Nucleus accumbens (tissue), 56 donors: ENCODE results near the gene TMEM250.
A peak's percentile ranks its signal among the peaks of the same experiment; 100 is the strongest.
"Not testable (repeated sequence)": the region's sequence is repeated elsewhere in the genome, so short reads cannot be mapped to it uniquely, and the experiment has no call there.

Source experiments
- DNase-seq, 56 donors: peaks; one replicate each; lab custom pipeline; 2025; lab: John Stamatoyannopoulos, UW

The TMEM250 gene

DNA sequence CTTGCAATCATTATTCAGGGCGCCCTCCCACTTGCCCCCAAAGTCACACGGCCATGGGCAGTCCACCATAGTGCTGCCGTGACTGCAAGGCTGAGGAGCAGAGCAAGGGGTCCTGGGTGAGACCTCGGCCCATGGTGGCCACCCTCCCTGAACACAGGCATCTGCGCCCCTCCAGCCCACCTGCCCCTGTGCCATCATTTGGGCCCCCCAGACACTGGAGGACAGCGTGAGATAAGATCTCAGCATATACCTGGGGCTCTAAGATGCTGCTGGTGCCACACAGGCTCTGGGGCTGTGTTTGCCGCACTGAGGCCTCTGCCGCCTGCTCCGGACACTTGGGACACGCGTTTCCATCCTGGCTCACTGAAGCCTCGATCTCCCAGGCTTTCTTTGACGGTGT lies 3.5 kb downstream of the TMEM250 start:
- no peak for DNase-seq

DNA sequence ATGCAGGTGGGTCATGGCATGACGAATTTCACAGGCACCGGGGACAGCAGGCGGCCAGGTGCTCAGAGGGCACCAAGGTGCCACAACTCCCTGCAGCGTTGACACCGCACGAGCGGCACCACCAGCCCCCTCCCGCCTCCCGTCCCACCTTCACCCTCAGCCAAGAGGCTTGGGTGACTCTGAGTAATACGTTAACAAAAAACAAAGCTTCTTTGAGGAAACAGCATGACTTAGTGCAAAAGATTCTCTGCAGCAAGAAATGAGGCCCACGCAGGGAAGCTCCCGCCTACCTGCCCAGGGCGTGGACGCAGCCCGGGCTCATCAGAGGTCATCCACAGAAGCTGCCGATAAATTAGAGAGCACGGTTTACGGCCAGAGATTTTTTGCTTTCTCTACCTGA lies 4.1 kb downstream of the TMEM250 start:
- DNase-seq: no peak

DNA sequence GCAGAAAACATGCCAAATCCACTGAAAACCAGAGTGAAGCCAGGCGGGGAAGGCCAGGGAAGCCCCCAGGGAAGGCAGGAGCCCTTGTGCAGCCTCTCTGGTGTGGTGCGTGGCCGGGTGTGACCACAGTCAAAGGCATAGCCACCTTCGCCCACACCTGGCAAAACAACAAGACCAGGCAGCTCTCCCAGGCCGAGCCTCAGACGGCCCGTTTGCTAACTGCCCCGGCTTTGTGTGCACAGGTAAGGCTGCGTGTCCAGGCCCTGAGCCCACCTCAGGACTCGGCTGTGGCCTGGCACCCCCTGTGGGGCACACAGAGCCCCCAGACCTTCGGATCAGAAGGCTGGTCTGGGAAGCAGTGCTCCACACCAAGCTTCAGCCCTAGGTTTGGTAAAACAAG lies 6.1 kb downstream of the TMEM250 start:
- no peak for DNase-seq

DNA sequence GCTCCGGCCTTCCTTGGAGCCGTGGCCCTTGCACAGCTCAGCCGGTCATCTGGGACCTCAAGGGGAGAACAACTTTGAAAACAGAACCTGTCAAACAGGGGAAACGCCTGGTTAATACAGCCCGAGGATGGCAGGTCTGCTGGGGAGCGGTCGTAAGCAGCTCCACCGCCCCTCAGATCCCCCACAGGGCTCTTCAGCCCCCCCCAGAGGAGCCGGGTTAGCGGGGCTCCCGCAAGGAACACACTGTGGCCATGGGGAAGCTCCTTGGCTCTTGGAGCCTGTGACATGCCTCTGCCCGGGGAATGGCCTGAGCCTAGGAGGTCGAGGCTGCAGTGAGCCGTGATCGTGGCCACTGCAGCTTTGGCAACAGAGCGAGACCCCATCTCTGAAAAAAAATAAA lies 6.8 kb downstream of the TMEM250 start:
- DNase-seq: no peak

DNA sequence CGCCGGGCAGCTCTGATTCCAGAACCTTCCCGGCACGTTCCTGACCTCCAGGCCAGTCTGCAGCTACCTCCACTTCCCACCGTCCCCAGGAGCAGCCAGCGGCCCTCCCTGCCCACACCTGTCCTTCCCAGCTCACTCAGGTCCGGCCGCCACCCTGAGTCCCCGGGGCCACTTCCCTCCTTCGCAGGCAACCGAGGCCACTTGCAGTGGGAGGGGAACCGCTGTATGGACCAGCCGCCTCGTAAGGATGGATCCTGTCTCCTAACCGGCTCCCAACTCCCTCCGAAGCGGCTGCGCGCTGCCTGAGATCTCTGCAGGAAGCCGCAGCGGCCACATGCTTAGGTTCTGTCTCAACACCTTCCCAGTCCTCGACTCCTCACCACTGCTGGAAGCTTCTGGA lies 7.5 kb downstream of the TMEM250 start:
- no peak for DNase-seq

DNA sequence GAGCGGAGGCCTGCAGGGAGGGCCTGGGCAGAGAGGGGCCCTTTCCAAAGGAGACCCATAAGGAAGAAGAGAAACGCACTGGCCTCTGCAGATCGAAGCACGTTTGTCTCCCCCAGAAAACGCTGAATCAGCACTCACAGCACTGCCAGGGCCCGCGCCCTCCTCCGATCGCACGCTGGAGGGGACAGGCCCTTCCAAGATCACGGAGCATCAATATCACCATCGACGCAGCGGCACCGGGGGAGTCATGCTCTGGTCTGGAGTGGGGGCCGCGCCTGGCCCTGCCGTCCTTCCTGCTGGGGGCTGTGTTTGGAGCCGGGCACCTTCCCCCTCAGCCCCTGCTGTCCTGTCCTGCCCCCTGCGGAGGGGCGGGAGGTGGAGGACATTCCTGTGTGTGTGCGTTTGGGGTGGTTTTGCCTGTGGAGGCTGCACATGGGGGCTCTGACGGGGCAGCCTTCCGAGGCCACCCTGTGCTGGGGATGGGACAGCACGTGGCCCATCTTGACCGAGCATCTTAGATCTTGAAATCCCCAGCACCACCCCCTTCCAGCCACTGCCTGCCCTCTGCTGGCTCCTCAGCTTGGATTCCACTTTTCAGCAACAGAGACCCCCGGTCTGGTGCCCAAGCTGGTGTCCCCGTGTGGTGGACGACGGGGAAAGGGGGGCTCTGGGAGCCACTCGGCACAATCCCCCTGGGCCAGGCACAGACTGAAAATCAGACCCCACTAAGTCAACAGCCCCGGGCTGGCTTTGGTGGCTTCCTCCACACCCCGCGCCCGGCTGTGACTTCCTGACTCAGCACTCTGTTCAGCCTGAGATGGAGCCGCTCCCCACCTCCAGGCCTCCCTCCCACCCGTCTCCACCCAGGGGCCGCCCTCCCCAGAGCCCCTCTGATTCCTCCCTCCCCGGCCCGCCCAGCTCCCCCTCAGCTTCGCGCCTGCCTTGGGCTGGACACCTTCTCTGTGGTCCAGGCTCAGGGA lies 8.3 kb downstream of the TMEM250 start:
- peak in 3 of 56 donors; percentile 22 to 29 (median 24) for DNase-seq

DNA sequence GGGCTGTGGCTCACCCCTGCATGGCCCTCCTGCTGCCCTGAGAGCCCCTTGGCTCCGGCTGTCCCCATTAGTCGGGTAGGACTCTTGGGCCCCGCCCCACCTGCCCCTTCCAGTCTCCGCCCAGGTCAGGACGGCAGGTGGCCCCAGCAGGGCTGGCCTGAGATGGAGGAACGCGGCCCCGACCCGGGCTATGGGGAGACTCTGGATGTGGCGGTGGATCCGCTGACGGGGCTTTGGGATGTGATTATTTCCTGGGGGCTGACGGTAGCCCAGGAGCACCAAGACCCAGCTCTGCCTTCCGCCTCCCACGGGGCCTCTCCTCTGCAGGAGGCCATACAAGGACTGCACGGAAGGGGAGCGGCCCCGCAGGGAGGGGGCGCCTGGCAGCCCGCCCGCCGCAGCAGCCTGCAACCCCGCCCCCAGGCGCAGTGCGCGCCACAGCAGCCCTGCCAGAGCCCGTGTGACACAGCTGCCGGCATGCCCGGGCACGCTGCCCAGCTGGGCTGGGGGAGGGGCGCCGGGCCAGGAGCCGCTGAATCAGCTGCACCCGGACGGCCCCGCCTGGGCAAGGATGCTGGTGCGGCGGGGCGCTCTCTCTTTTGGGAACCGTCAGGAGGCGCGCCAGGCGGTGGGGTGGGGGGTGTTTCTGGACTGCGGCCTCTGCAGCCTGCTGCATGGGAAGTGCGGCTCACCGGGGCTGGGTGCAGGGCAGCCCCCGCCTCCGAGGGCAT lies 9.2 kb downstream of the TMEM250 start:
- DNase-seq: peak in 55 of 56 donors; percentile 60 to 97 (median 89)

DNA sequence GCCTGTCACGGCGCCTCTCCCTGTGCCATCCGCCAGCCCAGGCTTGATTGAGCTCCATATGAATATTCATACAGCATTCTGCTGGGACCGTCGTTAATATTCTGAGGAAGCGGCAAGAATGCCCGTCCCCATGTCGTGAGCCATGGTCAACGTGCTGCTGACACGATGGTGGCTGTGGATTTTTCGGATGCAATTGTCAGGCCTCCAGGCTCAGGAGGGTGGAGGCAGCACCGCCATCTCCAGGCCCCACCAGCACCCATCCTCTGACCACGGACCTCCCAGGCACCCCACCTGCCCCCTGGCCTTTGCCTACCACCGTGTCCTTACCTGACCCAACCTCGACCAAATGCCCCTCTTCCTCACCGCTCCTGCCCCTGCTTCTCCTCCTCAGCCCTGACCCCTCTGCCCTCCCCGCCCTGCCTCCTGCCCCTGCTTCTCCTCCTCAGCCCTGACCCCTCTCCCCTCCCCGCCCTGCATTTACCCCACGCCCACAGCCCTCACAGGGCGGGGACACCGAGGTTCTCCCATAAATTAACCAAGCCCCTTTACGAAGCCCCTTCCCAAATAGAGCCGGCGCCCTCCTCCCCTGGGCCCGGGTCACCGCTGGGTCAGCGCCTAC lies 9.9 kb downstream of the TMEM250 start:
- DNase-seq: no peak

DNA sequence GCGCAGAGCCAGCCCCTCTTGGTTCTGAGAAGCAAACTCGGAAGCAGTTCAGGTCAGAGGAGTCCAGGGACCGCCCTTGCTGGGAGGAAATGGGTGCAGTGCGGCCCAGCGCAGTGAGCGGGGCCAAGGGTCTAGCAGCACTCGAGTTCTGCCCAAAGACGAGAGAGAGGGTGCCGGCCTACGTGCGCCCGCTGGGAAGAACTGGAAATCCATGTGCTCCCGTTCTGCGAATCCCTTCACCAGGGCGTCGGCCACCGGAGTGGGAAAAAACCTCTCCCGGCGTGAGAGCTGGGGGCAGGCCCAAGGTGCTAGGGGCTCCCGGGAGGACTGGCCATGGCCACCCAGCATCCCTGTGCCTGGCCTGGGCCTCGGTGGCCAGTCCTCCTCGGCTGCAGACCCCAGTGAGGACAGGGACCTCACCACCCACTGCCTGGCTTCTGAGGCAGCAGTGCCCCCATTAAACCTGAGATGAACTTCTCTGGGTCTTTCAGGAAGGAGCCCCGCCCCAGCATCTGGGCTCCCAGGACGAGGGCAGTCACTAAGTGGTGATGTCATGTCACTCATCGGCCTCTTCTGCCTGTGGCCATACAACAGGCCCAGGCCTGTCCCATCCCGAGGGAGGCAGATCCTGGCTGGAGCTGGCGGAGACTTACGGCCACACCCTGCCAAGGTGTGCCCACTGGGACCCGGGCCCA lies 10.6 kb downstream of the TMEM250 start:
- DNase-seq: no peak

DNA sequence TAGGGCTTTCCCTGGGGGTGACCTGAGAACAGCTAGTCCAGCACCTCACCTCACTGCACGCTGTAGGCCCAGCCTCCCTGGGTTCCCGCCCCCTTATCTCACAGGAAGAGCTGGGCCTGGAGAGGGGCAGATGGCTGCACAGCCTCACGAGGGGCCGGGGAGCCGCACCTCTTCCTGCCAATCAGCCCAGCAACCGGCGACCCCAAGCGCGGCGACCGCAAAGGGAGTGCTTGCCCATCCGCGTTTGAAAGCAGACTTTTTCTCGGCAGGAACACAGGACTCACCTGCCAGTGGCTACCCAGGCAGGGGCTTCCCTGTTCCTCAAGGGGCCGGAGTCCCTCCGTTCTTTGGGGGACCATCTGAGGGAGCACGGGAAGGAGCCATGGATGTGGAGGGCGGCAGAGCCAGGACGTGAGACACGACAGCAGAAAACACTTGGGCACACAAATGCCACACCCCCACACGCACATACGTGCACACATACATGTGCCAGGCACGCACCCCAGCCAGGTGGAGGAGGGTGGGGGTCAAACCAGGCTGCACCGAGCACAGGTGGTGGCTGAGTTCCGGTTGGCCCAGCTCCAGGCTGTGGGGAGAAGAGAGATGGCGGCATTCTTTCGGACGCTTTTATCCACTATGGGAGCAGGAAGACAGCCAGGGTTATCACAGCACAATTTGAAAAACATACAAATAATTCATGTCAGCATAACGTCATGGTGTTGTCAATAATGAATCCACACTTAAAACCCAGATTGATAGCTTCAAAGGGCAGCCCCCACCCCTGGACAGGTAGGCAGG lies 11.3 kb downstream of the TMEM250 start:
- no peak for DNase-seq

DNA sequence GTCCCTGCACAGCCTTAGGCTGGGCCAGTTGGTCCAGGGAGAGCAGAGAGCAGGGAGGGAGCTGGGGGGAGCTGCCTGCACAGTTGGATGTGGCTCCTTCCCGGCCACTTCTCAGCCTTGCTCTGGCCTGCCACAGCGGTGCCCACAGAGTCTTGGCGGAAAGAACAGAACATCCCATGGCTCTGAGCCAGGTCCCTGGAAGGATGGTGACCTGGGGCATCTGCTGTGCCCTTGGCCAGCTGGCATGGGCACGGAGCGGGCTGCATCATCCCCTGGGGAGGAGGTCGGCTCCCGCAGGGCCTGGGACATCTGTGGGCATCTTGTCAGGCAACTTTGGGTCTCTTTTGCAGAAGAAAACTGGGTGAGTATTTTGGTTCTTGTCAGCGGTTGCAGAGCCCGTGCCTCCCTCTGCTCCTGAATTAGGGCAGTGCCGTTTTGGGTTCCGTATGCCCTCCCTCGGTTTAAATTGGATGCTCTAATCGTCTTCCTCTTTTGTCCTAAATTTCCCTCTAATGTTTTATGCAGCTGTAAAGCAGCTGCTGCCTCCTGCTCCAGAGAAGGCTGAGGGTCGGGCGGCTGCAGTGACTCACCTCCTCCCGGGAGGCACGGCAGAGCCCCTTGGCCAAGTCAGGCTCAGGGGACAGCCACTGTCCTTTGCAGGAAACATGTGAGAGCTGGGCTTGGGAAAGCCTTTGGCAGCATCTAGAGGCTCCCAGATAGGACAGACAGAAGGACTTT lies 13.1 kb downstream of the TMEM250 start:
- DNase-seq: peak in 2 of 56 donors; percentile 16 to 32

DNA sequence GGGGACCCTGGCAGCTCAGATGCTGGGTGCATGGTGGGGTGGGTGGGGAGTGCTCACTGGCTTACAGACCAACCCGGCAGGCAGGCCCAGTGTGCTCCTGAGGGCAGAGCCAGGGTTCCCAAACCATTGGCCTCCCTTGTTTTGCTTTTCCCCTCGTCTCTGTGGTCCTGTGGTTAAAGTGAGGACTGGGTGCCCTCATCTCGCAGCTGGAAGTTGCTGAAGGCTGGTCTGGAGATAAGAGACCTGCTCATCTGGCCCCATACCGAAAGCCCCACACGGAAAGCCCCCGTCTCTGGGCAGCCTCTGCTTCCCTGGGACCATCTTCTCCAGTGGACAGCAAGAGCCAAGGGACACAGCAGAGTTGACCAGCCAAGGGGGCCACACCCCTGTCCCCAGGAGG lies 13.8 kb downstream of the TMEM250 start:
- no peak for DNase-seq

DNA sequence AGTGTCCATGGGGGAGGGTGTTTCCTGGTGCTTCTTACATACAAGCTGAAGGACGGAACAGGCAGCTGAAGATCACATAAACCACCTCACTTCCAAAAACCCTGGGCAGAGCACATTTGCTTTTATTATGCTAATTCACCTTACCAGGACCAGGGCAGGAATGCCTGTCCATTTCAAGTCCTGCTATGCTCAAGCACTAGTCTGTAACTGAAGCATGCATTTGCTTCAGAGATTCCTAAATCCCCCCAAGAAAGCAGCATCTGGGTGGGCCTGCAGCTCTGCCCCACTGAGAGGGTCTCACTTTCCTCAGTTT lies 14.2 kb downstream of the TMEM250 start:
- no peak for DNase-seq

DNA sequence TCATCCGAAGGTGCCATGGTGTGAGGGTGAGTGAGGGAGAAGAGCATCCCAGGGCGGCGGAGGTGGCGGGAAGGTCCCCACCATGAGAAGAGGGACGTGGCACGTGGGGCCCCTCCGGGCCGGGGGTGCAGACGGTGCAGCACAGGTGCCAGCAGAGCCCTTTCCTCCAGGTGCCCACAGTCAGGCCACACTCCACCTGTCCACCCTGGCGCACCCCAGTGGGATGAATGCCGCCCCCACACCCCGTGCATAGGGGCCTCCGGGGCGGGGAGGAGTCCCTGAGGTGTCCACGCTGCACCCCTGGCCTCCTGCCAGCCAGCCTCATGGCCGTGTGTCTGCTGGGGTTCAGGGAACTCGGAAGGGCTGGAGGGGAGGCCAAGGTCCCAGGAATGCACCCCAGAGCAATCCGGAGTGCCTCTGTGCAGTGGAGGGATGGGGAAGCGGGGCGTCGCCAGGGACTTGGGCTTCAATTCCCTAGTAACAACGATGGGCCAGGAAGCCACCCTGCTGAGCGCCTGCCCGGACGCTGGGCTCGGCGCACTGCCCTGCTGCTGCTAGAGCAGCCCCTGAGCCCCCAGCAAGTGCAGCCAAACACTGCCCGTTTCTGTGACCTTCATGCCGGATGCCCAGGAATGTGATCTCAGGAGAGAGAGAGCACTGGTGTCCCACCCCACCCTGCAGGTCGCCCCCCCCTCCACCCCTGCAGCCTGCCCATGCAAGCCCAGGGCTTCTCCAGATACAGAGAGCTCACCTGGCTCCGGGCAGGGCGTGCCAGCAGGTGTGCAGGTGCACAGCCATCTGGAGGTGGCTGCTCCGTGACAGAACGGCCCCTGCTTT lies 14.8 kb downstream of the TMEM250 start:
- DNase-seq: no peak

DNA sequence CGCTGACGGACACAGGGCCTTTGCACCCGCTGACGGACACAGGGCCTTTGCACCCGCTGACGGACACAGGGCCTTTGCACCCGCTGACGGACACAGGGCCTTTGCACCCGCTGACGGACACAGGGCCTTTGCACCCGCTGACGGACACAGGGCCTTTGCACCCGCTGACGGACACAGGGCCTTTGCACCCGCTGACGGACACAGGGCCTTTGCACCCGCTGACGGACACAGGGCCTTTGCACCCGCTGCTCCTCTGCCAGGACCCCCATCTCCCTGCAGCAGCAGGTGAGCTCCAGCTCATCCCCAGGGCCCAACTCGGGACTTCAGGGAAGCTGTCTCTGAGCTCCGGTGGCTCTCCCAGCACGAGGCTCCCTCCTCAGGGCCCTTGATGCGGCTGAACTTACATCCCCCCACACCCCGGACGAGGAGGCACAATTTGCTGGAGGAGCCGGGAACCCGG lies 17.0 kb downstream of the TMEM250 start:
- DNase-seq: not testable (repeated sequence)

DNA sequence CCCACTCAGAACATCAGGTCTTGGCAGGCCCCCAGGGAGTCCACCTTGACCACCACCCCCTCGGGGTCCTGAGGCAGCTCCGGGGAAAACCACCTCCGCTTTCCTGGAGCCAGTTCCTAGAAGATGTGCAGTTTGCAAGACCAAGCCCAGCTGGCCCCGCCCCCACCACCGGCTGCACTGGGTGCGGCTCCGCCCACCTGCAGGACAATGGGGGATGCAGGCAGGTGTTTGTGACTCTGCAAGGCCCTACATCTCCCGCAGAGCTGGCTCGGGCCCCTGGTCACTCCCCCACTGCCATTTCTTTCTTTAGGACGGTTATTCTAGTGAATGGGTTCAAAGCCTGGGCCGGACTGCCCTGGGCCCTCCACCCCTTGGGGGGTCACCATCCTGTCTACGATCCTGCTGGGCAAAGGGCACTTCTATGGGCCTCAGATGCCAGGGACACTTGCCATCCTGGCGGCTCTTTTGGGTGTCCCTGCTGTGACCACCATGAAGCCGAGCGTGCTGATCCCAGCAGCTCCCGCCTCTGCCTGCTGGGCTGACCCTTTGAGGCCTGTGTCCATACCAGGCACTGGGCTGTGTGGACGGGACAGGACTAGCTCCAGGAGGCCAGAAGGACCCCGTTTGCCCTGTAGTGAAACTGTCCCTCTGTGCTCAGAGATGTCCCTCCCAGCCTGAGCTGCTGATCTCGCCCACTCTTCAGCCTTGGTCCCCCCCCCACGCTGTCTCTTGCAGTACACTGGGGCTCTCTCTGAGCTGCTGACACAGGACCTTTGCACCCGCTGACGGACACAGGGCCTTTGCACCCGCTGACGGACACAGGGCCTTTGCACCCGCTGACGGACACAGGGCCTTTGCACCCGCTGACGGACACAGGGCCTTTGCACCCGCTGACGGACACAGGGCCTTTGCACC lies 17.7 kb downstream of the TMEM250 start:
- DNase-seq: no peak

DNA sequence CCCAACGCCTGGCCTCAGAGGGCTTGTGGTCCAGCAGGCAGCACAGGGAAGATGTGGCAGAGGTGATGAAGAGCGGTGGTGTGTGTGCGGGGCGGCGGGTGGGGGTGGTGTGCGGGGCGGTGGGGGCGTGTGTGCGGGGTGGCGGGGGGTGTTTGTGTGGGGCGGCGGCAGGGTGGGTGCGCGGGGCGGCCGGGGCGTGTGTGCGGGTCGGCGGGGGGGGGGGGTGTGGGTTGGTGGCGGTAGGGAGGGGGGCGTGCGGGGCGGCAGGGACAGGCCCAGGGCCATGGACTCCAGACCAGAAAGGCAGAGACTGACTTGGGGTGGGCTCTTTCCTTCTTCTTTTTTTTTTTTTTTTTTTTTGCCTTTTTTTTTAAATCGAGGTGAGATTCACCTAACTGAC lies 19.1 kb downstream of the TMEM250 start:
- DNase-seq: no peak
